ENCODE data around the gene USP54. TPM values are rescaled to one million over a fixed set of nuclear protein-coding genes. Genes with fewer than 3 reads are reported as not detected.

The USP54 gene
- total RNA-seq, 1 experiment from 2014 or later: 43.7 TPM

DNA sequence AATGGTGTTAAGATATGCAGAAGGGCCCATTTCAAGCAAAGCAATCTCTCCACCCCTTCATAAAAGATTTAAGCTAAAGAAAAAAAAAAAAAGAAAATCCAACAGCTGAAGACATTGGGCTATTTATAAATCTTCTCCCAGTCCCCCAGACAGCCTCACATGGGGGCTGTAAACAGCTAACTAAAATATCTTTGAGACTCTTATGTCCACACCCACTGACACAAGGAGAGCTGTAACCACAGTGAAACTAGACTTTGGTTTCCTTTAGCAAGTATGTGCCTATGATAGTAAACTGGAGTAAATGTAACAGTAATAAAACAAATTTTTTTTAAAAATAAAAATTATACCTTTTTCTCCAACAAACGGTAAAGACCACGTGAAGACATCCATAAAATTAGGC, 123.9 kb downstream of the USP54 start:
- no peak for DNase-seq (ENCODE audit: low spot score)

DNA sequence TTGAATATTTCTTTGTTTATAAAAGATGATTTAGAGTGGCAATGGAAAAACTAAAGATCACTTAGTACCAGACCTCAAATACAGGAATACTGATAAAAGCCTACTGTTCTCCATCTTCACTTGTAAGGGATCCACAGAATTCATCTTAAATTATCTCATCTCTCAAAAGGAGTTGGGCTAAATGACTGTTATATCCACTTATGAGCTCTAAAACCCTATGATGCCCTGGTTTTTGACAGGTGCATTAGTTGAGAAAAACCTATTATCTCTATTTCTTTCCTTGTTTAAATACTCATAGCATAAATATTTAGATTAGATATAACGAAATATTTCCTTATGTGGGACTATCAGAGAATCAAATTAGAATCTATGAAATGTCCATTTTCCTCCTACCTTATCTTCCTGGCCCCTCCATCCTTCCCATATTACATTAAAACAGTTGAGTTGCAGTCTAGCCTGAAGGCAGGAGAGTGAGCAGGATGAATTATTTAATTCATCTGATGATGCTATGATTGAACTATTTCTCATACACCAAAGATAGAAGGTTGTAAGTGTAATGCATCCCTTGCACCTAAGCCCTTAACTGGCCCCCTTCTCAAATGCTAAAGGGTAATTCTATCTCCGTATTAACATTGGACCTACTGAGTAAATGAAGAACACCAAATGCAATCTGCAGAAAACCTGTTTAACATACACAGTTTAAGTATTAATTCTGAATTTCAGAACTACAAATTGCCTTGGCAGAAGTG, 125.0 kb downstream of the USP54 start:
- no peak for DNase-seq (ENCODE audit: low spot score)

DNA sequence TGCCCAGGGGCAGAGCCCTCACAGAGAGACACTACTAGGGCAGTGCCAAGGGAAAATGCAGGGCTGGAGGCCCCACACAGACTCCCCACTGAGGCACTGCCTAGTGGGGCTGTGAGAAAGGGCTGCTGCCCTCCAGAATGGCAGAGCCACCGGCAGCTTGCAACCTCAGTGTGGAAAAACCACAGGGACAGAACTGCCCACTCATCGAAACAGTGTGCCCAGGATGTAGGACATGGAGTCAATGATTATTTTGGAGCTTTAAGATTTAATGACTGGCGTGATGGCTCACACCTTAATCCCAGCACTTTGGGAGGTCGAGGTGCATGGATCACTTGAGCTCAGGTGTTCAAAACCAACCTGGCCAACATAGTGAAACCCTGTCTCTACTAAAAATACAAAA, 130.2 kb downstream of the USP54 start:
- DNase-seq (ENCODE audit: low spot score): no peak

DNA sequence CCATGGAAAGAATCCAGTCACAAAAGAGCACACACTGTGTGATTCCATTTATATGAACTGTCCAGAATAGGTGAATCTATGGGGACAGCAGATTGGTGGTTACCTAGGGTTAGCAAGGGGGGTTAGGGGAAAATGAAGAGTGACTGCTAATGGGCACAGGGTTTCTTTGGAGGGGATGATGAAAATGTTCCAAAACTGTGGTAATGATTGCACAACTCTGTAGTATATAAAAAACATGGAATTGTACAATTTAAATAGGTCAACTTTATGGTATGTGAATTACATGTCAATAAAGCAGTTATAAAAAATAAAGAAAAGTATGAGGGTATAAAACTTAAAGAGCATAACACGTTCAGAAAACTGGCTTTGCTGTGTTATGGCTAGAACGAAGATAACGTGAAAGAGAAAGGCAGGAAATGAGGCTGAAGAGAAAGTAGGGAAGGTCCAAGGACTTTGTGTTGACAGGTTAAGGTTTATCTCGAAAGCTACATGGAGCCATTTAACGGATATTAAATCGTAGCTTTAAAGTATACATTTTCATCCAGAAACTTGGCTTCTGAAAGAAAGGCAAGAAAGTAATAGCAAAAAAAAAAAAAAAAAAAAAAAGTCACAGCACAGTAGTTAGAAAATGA, 131.3 kb downstream of the USP54 start:
- no peak for DNase-seq (ENCODE audit: low spot score)

DNA sequence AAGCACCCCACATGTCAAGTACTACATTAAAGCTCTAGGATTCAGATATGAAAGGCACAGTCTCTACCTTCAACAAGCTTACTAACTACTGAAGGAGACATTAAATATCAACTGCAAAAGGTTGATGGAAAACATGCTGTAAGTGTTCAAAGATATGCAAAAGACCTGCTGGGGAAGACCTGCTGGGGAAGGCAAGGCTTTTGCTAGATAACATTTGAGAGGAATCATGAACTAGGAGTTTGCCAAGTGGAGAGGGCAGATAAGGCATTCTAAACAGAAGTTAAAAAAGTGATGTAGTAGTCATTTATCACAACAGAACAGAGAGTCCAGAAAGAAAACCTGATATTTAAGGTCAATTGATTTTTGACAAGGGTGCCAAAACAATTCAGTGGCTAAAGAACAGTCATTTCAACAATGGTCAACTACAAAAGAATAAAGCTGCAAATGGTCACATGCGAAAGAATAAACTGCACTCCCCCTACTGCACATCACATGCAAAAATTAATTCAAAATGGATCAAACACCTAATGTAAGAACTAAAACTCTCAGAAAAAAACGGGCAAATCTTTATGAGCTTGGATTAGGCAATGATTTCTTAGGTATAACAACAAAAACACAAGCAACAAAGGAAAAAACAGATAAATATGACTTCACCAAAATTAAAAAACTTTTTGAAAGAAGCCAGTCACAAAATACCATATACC, 134.8 kb downstream of the USP54 start:
- no peak for DNase-seq (ENCODE audit: low spot score)

DNA sequence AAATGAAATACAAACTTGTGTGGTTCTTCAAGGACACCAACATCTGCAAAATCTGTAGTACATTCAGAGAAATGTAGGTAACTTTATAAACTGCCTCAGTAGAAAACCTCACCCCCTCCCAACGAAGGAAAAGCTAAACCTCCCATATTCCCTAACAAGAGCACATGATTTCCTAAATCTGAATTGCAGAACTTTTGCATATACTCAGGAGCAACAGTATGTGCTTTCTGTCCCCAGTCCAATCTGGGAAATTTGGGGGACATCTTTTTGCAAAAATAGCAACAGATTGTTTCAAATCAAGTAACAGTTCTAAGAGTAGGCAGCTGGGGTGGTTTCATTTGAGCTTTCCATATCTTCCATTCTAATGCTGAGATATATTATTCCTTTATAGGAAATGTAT, 142.0 kb downstream of the USP54 start:
- DNase-seq (ENCODE audit: low spot score): no peak

DNA sequence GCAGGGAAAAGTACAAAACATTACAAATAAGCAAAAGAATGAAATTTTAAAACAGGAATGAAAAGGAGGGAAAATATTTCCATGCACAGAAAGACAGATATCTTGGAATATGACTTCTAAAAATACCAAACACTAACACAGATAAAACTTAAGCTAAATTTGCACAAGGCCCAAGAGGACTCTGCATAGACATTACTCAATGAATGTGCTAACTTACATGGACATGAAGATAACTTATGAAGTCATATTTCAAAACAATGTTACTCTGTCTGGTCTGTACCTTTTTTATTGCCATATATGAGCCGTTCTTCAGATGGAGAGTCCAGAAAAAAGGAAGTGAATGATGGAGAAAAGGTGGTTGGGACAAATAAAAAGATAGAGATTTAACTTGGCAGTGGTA, 142.8 kb downstream of the USP54 start:
- no peak for DNase-seq (ENCODE audit: low spot score)

Small RNA genes lying within 50 kb of the gene (small RNA-seq; reads per million reads assigned to genes)
- gene RNU6-883P: not detected

Other genes starting within 250 kb of the USP54 start
- 0.03 TPM in 1 of 2 replicates, not detected in the other for gene CFAP70, start 232.5 kb downstream of the USP54 start, total RNA-seq (2014; rRNA removed; shearing (Covaris generic))
- 57.9 and 60.0 TPM in 2 replicates for gene ANXA7, start 177.3 kb downstream of the USP54 start, total RNA-seq (2014; rRNA removed; shearing (Covaris generic))
- 0.64 and 1.1 TPM in 2 replicates for gene MSS51, start 157.8 kb downstream of the USP54 start, total RNA-seq (2014; rRNA removed; shearing (Covaris generic))
- gene PPP3CB, start 95.3 kb downstream of the USP54 start, total RNA-seq (2014; rRNA removed; shearing (Covaris generic)): 4.9 and 7.1 TPM in 2 replicates
- gene MYOZ1, start 50.1 kb upstream of the USP54 start, total RNA-seq (2014; rRNA removed; shearing (Covaris generic)): not detected in 2 replicates
- gene SYNPO2L, start 64.7 kb upstream of the USP54 start, total RNA-seq (2014; rRNA removed; shearing (Covaris generic)): not detected in 2 replicates
- gene AGAP5, start 106.8 kb upstream of the USP54 start, total RNA-seq (2014; rRNA removed; shearing (Covaris generic)): 1.1 and 2.8 TPM in 2 replicates
- gene SEC24C, start 153.0 kb upstream of the USP54 start, total RNA-seq (2014; rRNA removed; shearing (Covaris generic)): 63.2 and 76.5 TPM in 2 replicates
- gene CHCHD1, start 190.7 kb upstream of the USP54 start, total RNA-seq (2014; rRNA removed; shearing (Covaris generic)): 57.6 and 65.8 TPM in 2 replicates
- gene ZSWIM8, start 194.3 kb upstream of the USP54 start, total RNA-seq (2014; rRNA removed; shearing (Covaris generic)): 32.9 and 40.0 TPM in 2 replicates
- gene NDST2, start 220.3 kb upstream of the USP54 start, total RNA-seq (2014; rRNA removed; shearing (Covaris generic)): 18.6 and 19.8 TPM in 2 replicates